NOMO-1 (cell line): ENCODE measurements around the gene FAM200B.
A peak's percentile ranks its signal among the peaks of the same experiment; 100 is the strongest.

Source experiments
- DNase-seq, 2 experiments: peaks; one replicate each; lab custom pipeline; 2025; ENCODE audit not compliant: unreplicated experiment in 2 of 2; lab: John Stamatoyannopoulos, UW

The FAM200B gene

DNA sequence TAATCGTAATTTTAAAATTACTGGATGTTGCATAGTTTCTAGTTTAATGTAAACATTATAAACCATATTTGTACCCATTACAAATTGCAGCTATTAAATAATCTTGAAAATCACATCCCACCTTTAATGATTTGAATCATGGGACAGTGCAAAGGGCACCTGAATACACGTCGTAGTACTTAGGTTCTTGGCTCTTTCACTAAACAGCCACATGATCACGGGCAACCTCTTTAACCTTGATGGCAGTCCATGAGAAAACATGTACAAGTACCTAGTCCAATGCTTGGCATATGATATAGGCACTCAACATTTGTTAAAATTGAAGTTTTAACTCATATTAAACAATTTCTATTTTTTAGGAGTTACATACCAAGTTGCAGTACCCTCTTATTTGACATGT lies 14.6 kb upstream of the FAM200B start:
- no peak for DNase-seq

DNA sequence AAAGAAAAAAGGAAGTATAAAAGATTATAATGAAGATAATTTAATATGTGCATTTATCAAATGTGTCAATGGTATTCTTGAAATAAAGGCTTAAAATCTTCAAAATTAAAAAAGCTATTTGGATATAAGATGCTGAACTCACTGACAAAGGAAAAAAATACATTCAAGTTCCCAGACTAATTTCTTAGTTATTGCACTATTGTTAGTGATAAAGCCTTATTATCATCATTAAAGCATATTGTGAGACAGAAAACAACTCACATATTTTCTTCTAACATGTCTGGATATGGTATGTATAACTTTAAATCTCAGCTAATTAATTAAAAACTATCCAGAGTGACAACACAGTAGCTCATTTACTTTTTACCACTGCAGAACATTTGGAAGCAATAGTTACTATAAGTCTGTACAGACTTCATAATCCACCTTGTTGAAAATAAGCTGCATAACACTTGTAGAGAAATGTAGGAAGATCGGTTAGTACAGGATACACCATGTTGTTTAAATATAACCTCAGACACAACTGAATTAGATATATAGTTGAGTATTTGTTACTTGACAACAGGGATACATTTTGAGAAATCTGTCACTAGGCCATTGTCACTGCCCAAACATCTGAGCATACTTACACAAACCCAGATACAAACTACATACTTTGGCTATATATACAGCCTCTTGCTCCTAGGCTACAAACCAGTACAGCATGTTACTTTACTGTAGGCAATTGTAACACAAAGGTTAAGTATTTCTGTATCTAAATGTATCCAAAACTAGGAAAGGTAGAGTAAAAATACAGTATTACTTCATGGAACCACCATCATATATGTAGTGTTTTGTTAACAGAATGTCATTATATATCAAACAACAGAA lies 12.8 kb upstream of the FAM200B start:
- no peak for DNase-seq

DNA sequence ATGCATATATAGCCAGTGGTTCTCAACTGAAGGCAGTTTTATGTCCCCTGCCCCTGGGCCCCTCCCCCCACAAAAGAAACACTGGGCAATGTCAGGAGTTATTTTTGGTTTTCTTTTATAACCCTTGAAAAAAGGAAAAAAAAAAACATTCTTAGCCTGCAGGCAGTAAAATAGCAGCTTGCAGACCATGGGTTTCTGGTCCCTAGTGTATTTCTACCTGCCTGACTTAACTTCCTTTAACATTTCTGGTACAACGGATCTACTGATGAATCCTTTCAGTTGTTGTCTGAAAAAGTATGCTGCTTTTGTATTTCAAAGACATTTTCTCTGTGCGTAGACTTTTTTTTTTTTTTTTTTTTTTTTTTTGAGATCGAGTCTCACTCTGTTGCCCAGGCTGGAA lies 11.1 kb upstream of the FAM200B start:
- no peak for DNase-seq

DNA sequence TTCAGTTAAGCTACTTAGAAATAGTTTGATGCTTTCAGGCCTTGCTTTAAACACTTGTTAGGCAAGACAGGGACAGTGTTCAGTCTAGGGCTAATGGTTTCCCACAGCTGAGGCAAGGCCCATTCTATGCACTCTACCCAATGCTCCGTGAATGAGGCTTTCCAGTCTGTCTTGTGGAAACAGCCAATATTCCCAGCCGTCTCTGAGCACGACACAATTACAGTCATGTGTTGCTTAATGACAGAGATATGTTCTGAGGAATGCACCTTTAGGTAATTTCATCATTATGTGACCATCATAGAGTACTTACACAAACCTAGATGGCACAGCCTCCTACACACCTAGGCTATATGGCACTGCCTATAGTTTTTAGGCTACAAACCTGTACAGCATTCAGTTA lies 9.5 kb upstream of the FAM200B start:
- DNase-seq: no peak

DNA sequence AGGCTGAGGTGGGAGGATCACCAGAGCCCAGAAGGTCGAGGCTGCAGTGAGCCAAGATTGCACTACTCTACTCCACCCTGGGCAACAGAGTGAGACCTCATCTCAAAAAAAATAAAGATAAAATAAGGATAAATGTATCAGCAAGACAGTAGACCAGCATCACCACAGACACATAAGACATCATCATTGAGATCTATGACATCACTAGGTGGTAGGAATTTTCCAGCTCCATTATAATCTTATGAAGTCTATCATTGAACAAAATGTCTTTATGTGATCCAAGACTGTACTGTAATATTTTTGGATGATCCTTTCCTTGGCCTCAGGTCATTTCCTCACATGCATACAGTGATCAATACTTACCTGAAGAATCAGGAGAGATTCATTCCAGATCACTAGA lies 8.3 kb upstream of the FAM200B start:
- no peak for DNase-seq

DNA sequence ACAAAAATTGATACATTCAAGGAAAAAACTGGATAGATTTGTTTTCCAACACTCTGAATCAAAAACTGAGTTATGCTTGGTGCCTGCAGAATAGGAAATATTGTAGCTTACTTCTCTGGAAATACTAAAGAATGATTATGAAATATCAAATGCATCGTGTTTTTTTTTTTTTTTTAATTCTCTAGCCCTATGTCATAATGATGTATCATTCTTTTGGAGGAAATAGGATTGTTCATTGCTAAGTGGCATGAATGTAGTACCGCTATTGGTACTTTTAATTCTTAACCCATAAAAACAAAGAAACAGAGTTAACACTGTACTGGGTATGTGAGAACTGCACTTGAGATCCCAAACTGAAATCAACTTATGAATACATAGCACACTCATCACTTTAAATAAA lies 7.6 kb upstream of the FAM200B start:
- peak in 1 of 2 experiments; percentile 11 for DNase-seq

DNA sequence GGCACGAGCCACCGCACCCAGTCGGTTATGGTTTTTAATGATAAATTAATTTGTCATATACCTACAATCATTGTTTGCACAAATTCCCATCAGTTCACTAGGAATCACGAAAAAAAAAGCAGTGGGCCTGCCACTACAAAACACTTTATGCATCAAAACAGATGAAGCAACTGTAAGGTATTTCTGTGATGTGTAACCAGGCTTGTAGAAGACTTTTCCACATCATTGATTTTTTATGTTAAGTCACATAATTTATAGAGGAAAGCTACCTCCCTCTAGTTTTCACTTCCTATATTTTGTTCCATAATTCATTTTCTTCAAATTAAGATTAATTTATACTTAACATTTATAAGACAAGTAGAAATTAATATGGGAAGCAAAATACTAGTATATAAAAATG lies 6.7 kb upstream of the FAM200B start:
- DNase-seq: peak in 1 of 2 experiments; percentile 68

DNA sequence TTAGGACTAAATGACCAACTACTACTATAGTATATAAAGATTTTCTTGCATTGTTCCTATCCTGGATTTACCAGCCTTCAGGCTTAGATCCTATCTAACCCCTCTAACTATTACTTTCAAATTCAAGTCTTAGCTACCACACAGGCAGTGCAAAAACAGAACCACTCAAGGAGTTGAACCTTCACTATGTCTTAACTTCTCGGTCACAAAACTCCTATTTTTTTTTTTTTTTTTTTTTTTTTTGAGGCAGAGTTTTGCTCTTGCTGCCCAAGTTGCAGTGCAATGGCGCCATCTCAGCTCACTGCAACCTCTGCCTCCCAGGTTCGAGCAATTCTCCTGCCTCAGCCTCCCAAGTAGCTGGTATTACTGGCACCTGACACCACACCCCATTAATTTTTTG lies 6.3 kb upstream of the FAM200B start:
- peak; percentile 17 to 67 for DNase-seq

DNA sequence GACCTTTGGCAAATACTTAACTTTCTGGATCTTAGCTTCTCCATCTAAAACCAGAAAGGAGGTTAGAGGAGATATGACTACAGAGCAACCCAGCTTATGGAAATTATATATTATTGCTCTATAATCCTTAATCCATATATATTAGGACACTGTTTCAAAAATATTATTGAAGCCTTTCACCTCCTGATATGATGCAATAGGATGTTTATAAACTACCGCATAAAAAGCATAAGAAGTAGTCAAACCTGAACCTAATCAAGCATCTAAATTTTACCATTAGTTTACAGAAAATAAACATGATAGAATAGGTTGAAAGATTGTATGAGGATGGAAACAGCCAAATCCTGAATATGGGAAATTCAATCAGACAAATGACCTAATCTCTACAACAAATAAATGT lies 5.6 kb upstream of the FAM200B start:
- no peak for DNase-seq

DNA sequence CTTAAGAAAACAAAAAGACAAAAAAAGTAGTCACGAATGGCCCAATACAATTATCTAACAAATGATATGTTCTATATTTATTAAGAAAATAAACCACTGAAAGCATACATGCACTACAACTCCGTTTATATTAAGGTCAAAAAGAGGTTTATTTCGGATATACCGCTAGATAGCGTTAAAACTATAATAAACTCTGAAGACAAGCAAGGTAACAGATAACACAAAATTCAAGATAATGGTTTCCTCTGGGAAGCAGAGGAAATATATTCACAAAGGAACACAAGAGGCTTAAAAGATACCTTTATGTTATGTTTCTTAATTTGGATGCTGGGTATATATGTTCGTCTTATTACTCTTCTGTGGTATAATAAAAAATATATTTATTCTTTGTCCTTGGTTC lies 4.7 kb upstream of the FAM200B start:
- DNase-seq: no peak

DNA sequence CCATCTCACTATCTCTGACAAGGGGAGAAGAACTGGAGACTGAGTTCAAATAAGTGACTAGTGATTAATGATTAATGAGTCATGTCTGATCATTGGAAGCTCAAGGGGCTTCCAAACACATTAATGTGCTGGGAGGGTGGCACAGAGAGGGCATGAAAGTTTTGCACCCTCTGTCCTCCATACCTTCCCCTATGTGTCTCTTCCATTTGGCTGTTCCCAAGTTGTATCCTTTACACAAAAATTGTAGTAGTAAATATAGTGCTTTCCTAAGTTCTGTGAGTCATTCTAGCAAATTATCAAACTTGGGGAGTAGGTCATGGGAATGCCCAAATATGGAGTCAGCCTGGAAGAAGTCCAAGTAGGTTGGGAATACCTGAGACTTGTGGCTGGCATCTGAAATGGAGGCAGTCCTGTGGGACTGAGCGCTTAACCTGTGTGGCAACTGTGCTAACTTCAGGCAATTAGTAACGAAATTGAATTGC lies 4.1 kb upstream of the FAM200B start:
- DNase-seq: no peak

DNA sequence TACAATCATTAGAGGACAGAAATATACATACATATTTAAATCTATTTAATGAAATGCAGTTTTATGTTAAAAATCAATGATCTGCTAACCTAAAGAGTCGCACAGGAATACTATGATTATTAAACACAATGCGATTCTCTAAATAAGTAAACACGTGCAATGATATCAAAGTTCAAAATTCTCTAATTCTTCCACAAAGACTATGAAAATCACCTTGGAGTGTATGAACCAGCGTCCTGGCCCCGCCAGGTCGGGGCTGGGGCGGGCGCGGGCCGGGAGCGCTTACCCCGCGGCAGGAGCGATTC lies 608 bp upstream of the FAM200B start:
- no peak for DNase-seq

DNA sequence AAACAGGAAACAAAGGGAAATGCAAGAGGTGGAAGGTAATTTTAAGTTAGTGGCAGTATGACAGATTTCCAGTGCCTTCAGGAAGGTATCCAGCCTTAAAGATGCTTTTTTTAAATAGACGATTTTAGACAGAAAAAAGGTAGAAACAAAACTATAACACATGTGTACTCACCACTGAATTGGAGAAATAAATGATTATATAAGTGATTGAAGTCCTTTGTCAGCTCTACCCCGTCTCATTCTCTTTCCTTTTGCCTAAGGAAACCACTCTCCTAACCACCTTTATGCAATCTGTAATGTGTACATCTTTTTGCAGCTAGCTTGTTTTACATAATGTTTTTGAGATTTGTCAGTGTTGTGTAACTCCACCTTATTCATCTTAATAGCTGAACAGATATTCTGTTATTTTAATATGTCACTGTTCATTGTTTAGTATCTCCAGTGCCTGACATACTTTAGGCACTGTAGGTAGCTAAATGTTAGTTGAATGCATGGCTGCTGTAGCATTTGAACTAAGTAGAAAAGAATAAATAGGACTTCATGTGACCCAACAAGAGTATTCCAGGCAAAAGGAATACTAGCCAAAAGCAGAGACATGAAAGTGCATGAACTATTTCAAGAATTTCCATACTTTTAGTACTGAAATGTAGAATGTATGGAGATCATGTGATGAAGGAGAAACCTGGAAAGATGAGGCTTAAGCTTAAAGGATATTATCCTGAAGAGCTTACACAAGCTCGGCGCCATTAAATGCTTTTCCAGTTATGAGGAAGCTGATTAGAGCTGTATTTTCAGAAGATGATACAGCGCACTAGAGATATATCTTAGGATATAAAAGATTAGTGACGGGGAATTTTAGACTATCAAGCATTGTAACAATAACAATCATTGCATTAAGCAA lies 865 bp downstream of the FAM200B start:
- peak in 1 of 2 experiments; percentile 64 for DNase-seq

DNA sequence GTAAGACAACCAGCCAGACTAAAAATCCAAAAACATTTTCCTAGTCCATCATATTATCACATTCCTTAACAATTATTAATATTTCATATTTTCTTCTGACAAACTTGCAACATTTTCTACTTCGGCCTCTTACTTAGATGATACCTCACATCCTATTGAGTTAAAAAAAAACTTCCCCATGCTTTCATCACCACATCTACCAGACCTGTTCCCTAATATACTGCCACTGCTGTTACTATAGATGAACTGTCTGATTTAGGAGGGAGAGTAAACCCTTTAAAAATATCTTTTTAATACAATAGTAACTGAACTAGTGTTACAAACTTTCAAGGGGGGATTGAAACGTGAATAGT lies 1.5 kb downstream of the FAM200B start:
- peak; percentile 20 to 71 for DNase-seq

DNA sequence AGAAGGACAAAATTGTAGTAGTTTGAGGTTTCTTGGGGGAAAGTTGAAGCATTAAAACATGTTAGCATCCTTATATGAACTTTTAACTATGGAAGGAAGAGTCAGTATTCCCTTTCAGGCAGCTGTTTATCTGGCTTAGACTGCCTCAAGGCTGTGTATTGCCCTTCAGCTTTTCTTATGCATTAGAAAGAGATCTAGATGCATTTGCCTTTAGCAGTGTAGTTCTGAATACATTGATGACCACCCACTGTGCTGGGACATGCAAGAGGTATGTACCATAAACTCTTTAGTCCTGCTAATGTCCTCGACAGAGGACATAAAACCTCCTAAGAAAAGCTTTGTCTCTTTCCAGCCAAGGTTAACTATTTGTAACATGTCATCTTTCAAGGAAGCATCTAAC lies 2.9 kb downstream of the FAM200B start:
- no peak for DNase-seq

DNA sequence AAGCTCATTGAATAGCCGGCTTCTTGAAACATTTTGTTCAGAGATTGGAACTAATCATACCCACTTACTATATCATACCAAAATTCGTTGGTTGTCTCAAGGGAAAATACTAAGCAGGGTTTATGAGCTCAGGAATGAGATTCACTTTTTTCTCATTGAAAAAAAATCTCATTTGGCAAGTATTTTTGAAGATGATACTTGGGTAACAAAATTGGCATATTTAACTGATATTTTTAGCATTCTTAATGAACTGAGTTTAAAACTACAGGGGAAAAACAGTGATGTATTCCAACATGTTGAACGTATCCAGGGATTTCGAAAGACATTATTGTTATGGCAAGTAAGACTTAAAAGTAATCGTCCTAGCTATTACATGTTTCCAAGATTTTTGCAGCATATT lies 6.4 kb downstream of the FAM200B start:
- no peak for DNase-seq

DNA sequence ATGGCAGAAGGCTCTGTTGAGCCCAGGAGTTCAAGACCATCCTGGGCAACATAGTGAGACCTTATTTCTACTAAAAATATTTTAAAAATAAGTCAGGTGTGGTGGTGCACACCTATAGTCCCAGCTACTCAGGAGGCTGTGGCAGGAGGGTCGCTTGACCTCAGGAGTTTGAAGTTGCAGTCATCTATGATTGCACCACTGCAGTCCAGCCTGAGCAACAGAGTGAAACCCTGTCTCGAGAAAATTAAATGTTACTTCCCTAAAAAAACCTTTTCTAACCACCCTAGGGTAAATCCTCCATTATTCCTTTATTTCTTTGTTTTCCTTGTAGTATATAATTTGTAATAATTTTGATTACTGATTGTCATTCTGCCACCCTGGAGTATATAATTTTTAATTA lies 7.9 kb downstream of the FAM200B start:
- peak; percentile 54 to 84 for DNase-seq

DNA sequence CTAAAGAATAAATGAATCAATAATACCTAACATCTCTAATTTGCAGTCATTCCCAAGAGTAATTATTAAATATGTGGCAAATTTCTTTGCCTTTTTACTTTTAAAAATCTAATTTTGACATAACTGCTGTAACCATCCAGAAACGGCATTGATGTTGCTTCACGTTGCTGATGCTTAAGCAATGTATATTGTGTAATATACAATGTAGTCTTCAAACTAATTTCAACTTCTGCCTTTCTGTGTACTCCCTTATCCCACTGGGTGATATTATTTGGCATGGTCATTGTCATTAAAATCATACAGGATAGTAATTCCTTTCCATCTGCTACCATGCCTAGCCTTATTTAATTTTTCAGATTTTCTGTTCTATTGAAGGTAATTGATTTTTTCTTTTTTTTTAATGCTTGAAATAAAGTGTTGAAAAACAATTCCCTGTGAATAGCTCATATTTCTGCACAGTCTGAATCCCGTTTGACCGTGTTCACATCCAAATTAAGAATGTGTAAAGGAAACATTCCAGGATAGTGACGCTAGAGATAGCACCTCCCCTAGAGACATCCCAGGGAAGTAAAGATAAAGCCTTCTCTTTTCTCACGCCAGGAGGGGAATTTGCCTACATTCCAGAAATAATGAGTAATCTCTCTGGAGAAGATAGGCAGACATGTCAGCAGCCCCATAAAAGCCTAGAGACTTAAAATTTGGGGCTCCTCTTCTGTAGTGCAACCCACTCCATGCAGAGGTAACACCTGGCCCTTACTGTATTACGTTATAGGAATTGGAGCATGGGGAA lies 8.6 kb downstream of the FAM200B start:
- DNase-seq: peak; percentile 39 to 88

DNA sequence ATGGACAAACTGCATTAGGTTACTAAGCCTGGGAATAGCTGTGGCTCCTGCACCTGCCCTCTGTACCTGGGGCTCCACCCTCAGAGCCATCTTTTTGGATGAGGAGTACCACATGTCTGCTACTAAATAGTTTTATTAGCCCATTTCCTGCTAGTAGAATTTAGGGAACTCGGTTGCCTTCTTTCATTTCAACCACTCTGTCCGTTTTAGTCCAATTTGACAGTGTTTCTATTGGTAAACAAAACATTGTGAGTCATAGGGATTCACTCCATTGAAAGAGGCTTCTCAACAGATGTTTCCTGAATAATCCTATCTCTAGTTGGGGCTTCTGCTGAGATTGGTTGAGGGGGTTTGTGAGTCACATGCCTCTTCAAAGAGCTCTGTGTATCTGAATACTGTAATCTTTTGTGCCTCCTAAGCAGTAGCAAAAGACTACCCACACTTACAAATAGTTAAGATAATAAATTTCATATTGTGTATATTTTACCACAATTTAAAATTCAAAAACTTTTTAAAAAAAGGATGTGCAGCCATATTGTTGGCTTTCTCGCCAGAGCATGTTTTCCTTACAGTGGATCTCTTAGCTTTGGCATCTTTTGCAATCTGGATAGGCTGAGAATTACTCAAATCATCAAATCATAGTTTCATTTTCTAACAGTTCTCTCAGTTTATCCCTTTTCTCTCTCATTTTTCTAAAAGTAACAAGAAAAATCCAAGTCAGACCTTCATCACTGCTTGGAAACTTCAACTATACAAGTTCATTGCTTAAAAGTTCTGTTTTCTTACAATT lies 9.9 kb downstream of the FAM200B start:
- no peak for DNase-seq

DNA sequence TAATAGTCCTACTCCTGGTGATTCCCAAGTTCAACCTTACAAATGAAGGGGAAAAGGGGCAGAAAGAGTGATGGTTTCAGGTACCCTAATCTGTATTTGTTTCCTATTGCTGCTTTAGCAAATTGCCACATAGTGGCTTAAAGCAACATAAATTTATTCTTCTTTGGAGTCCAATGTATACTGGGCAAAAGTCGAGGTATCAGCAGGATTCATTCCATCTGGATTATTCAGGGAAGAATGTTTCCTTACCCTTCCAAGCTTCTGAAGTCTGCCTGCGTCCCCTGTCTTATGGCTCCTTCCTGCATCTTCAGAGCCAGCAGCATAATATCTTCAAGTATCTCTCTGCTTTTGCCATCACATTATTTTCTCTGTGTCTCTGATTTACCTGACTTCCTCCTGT lies 11.0 kb downstream of the FAM200B start:
- no peak for DNase-seq
